Measurements from ENCODE around the gene DRG2. TPM values are rescaled to one million over a fixed set of nuclear protein-coding genes. Genes with fewer than 3 reads are reported as not detected.
A peak's percentile ranks its signal among the peaks of the same experiment; 100 is the strongest.

The DRG2 gene
- total RNA-seq, 1 donor from 2014 or later, result 31.3 TPM

DNA sequence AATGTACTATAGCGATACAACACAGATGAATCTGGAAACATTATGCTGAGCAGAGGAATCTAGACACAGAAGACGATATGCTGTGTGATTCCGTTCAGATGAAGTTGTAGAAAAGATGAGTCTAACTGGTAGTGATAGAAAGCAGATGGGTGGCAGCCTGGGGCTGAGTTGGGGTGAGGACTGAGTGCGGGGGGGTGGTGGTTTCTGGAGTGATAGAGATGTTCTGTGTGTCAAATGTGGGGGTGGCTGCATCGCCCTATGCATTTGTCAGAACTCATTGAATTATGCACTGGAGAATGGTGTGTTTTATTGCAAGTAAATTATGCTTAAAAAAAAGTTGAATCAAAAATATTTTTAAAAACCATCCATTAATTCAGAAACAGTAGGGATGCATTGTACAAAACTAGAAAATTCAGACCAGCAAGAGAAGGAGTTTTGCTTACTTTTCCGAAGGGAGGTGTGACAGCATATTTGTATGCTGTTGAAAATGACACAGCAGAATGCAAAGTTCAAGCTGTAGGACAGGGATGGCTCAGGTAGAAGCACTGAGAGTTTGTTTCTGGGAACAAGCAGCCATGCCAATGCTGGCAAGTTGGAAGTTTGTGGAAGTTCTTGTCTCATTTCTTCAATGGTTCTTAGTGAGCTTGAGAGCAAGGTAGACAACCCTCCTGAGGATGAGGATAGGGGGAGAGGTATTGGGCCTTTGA is 13.0 kb upstream of the DRG2 start:
- DNase-seq (ENCODE audit: low read depth in 2 of 2), result no peak

DNA sequence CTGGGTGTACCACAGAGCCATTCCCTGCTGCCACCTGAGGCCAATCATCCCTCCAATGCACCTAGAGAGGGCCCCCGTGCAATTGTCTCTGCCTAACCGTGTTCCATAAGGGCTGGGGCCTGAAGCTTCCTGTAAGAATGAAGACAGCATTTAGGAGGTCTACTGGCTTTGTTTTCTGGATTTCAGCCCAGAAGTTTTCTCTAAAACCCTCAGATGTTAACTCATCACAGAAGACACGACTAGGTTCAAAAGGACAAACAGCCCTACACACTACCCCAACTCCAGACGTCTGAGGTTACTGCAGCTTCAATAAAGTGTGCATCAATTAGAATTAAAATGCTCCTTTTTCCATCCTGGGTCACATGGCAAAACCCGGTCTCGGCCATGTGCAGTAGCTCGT is 10.8 kb upstream of the DRG2 start:
- DNase-seq (ENCODE audit: low read depth in 2 of 2), result no peak

DNA sequence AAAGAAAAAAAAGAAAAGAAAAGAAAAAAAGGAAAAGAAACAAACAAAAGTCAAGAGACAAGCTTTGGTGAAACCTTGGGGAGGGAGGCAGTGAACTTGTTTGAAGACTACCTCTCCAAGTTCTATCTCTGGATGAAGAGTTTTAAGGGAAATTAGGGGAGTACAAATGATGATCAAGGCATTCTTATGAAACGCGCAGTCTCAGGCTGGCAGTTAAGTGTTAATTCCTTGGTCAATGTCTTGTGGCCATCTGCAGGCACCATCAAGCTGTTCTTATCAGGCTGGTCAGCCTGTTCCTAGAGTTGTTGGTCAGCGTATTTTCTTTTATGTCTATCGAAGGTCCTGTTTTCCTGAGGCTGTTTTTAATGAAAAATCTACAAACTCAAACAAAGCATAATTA is 8.2 kb upstream of the DRG2 start:
- no peak for DNase-seq (ENCODE audit: low read depth in 2 of 2)

DNA sequence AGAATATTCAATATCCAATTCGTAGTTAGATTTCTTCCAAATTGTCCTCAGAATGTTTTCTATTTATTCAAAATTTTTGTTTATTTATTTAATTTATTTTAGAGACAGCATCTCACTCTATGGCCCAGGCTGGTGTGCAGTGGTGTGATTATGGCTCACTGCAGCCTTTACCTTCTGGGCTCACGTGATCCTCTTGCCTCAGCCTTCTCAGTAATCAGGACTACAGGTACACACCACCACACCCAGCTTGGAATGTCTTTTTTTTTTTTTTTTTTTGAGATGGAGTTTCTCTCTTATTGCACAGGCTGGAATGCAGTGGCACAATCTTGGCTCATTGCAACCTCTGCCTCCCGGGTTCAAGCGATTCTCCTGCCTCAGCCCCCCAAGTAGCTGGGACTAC is 3.5 kb upstream of the DRG2 start:
- DNase-seq (ENCODE audit: low read depth in 2 of 2), result no peak

DNA sequence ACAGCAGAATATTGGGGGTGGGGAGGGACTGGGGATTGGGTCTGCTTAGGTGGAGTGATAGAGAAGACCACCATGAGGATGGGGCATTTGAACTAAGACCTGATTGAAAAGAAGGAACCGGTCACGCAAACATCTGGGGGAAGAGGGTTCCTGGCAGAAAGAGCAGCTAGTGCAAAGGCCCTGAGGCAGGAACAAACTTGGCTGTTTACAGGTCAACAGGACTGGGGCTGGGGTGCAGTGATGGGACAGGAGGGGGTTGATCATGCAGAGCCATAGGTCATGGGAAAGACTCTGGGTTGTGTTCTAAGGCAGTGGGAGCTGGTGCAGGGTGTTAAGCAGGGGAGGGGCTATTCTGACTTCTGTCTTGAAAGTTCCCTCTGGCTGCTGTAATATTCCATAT is 1.9 kb downstream of the DRG2 start:
- no peak for DNase-seq (ENCODE audit: low read depth in 2 of 2)

DNA sequence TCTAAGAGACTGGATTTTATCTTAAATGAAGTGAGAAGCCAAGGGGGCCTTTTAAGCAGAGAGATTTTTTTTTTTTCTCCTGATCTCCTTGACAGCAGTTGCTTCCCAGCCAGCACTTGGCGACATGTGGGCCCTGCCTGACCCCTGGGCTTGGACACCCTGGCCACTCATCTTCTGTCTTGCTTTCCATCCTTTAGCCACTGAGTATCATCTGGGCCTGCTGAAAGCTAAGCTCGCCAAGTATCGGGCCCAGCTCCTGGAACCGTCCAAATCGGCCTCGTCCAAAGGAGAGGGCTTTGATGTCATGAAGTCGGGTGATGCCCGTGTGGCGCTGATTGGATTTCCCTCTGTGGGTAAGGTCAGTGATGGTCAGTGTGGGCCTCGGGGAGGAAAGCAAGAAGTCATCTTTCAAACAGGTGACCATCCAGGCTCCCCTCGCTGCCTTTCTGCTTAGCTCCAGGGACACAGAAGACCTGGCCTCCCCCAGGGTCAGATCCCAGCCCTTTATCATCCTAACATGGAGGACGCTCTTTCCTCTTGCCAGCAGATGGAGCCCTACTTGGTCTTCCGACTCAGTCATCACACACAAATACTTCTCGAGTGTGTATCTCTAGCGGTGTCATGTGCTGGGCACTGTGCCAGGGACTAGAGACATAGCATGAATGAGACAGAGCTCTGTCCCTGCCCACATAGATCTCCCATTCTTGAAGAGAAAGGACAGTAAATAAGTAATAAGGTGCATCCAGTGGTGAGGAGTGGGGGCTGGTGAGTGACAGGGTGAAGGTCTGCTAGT is 6.1 kb downstream of the DRG2 start:
- DNase-seq (ENCODE audit: low read depth in 2 of 2), result peak; percentile 69 to 86

DNA sequence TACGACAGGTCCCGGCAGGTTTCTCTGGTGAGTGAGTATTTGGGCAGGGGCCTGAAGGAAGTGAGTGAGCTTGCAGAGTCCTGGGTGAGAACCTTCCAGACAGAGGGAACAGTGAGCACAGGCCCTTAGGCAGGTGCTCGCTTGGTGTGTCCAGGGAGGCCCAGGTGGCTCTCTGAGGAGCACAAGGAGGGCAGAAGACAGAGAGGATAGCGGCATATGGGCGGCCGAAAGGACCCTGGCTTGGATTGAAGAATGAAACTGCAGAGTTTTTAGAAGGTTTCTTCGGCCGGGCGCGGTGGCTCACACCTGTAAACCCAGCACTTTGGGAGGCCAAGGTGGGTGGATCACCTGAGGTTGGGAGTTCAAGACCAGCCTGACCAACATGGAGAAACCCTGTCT is 6.7 kb downstream of the DRG2 start:
- DNase-seq (ENCODE audit: low read depth in 2 of 2), result no peak

DNA sequence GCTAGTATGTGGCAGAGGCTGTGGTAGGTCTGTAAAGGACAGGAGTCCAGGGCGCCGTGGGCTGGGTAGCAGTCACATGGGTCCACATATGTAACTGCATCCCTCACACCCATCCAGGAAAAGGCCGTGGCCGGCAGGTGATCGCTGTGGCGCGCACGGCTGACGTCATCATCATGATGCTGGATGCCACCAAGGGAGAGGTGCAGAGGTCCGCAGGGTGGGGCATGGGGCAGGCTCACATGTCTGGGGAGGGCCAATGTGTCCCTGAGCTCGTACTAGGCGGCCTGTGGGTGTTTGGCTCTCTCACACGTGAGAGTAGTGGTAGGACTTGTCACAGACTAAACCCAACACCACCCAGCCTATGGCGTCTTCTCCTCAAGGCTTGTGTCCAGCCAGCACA is 11.8 kb downstream of the DRG2 start:
- DNase-seq (ENCODE audit: low read depth in 2 of 2), result no peak

DNA sequence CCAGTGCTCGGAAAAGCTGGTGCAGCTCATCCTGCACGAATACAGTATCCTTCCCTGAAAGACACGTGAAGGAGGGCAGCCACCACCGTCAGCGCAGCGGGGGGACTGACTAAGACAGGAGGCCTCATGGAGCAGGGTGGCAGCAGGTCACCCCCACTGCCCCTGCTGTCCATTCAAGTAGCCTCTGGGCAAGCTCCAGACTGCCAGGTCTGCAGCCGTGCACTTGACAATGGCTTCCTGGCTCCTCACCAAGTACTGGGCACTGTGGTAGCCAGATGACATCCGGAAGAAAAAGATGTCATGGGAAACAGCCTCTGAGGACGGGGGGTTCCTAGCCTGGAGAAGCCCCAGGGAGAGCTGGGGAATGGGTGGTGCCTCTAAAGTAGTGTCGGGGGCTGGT is 12.9 kb downstream of the DRG2 start:
- no peak for DNase-seq (ENCODE audit: low read depth in 2 of 2)

DNA sequence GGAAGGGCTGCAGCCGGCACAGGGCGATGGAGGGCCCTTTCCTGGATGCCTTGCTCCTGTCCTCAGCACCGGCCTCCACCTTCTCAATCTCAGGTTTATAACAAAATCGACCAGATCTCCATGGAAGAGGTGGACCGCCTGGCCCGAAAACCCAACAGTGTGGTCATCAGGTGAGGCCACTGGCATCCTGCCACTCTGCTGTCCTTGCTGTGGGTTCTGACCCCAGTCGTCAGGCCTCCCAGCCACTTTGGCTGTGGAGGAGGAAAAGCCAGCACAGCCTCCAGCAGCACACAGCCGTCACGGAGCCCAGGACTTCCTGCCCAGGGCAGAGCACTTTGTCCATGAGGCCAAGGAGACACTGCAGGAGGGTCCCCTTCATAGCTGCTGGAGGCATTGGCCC is 14.1 kb downstream of the DRG2 start:
- DNase-seq (ENCODE audit: low read depth in 2 of 2), result no peak

DNA sequence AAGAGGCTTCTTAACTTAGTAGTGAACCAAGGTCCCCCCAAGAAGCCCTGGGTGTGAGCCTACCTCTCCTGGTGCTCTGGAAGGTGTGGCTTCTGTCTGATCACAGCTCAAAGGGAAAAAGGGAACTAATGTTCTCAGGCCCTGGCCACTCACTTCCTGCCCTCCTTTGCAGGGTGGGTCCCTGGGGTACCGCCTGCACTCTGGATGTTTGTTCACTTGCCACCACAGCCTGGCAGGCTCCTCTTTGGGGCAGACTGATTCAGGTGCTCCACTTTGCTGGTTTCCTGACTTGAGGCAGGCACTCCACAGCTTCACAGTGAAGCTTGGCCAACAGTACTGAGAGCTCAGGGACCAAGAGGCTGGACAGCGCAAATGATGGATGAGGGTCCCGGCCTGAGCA is 14.9 kb downstream of the DRG2 start:
- no peak for DNase-seq (ENCODE audit: low read depth in 2 of 2)

DNA sequence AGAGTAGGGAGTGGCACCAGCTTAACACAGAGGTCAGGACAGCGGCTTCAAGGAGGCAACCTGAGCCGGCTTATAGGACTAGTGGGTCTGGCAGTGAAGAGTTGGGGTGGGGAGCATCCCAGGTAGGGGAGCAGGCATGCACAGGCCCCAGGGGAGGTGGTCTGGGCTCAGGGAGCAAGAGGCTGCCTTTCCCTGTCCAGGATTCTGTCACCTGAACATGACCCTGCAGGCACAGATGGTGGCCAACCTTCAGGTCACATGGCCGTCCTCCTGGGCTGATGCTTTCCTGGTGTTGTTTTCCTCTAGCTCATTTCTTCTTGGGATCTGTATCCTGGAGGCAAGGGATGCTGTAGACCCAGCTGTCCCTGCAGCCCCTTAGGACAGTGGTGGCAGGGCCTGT is 17.3 kb downstream of the DRG2 start:
- DNase-seq (ENCODE audit: low read depth in 2 of 2), result no peak

DNA sequence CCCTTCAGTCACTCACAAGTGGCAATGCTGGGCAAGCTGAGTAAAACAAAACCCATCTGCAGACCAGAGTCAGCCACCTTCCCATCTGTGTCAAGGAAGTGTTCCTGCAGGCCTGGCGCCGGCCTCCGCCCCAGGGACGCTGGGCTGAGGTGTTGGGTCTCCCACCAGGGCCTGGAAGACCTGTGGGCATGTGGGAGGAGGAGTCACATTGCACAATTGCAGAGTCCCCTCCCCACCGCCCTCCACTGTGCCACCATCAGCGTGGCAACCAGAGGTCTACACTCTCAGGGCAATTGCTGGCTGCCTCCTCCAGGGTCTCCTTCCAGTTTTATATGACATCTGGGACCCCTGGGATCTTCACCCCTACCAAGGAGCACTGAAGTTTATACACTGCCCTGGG is 17.8 kb downstream of the DRG2 start:
- no peak for DNase-seq (ENCODE audit: low read depth in 2 of 2)

DNA sequence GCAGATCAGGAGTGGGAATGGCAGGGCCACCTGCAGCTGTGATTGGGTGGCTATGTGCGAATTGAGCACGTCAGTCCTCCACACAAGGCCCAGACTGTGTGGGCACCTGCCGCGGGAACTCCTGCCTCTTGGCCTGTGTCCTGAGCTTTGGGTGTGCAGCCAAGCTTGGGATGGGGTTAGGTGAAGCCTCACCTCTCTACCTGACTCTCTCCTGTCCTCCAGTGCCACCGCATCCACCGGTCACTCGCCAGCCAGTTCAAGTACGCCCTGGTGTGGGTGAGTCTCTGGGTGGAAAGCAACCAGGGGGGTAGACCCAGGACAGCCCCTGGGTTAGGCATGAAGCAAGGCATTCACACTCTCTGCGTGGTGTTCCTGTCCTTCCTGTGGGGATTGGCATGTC is 18.5 kb downstream of the DRG2 start:
- no peak for DNase-seq (ENCODE audit: low read depth in 2 of 2)

DNA sequence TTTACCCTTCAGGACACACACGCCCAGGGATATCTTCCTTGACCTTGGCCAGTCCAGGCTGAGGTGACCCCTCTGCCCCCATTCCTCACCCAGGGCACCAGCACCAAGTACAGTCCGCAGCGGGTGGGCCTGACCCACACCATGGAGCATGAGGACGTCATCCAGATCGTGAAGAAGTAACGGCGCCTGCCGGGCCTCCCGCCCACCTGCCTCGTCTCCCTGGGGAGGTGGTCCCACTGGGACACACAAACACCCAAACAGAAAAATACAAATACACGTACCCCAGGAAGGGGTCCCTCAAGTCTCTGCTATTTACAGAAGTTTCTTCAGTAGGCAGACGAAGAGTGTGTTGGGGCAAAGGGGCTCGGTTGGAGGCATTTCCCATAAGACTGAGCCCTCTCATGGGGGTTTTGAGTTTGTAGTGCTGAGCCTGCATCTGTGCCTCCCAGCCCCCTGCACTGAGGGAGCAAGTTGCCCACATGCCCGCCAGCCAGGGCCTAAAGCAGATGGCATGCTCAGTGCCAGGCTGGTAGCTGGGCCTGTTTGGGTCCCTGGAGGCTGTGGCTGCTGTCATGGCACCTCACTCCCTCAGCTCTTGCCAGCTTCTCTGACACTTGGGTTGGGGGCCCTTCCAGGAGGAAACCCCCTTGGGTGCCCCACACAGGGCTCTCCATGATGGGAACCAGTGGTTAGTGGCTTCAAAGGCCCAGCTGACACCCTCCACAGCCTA is 19.5 kb downstream of the DRG2 start:
- no peak for DNase-seq (ENCODE audit: low read depth in 2 of 2)

DNA sequence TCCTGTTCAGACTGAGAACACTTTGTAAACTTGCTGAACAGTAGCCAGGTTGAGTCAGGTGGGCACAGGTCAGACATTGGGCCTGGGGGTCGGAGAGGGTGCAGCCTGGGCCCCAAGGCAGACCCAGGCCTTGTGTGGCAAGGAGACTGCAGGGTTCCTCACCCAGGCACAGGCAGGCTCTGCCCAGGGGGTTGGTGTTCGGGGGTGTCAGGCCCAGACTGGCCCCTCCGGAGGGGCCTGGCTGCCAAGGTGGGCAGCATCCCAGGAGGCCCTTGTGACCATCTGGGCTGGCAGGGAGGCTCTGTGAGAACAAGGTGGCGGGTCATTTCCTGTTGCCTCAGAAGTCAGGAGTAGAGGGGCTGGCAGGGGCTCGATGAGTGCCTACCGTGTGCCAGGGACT is 20.2 kb downstream of the DRG2 start:
- DNase-seq (ENCODE audit: low read depth in 2 of 2), result no peak

DNA sequence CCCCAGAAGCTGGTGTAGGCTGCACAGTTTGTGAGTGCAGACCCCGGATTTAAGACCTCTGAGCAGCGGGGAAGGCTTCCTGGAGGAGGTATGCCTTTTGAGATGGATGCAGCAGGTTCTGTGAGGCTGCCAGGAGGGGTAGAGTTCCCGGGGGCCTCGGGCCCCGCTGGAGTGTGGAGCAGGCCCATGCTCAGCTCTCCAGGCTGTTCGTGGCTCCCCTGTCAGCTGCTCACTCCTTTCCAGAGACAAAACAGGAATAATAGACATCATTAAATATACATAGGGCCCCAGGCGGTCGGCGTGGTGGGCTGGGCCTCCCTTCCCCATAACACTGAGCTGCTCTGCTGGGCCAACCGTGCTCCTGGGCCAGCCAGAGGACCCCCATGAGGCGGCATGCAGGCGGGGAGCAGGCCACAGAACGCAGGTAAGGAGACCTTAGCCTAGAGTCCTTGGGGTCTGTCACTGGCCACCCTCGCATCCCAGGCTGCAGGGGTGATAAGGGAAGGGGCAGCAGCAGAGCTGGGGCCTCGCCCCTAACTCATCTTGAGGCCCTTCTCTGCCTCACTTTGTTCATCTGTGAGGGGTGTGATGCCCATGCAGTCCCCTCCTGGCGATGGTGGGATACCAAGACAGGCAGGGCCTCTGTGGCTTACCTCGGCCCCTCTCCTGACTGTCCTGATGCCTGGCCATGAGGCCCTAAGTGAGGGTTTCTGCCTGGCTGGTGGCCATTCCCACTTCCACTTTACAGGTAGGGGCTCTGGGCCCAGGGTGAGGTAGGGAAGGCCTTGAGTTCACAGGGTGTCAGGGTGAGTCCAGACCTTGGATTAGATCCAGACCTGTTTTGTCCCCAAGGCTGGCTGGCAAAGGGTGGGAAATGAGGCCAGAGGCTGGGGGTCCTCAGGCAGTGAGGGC is 20.9 kb downstream of the DRG2 start, which contains the start of gene MYO15A:
Gene MYO15A (plus strand): TSS at position 356 of the 912 bp plus-strand sequence. CDS start 10,045 bp downstream, outside the sequence.
- no peak for DNase-seq (ENCODE audit: low read depth in 2 of 2)

DNA sequence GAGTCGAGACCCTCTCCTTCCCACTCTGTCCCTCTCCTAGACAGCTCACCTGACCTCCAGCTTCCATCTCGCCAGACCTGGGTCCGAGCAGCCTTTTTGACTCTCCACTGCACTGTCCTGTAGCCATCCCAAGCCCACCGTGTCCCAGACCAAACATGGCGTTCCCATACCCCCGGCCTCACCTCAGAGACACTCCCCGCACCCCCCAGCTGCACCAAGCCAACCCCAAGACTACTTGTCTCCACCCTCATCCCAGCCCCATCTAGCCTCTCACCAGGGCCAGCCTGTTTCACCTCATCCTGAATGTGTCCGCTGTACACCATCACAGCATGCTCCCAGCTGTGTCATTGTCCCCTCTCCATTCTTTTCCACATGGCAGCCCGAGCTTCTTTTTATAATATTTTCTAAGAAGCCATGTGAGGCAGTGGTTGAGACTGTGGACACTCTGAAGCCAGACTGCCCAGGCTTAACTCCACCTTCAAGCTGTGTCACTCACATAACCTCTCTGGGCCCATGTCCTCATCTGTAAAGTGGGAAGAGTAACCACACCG is 22.3 kb downstream of the DRG2 start:
- DNase-seq (ENCODE audit: low read depth in 2 of 2), result no peak

DNA sequence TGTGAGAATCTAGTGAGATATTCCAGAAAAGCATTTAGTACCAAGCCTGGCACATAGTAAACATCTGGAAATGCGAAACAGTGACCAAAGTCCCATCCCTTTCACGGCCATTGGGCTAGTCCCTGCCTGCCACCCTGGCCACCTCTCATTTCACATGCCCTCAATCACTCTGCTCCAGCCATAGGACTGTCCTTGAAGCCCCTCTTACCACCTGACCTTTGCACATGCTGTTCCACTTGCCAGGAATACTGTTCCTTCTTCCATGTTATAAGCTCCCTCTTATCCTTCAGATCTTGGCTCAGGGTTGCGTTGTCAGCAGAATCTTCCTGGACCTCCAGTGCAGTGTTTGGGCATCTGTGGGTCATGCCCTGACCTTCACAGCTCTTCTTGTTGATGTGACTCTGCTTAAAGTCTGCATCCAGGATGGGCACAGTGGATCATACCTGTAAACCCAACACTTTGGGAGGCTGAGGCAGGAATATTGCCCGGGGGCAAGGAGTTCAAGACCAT is 22.9 kb downstream of the DRG2 start:
- no peak for DNase-seq (ENCODE audit: low read depth in 2 of 2)

DNA sequence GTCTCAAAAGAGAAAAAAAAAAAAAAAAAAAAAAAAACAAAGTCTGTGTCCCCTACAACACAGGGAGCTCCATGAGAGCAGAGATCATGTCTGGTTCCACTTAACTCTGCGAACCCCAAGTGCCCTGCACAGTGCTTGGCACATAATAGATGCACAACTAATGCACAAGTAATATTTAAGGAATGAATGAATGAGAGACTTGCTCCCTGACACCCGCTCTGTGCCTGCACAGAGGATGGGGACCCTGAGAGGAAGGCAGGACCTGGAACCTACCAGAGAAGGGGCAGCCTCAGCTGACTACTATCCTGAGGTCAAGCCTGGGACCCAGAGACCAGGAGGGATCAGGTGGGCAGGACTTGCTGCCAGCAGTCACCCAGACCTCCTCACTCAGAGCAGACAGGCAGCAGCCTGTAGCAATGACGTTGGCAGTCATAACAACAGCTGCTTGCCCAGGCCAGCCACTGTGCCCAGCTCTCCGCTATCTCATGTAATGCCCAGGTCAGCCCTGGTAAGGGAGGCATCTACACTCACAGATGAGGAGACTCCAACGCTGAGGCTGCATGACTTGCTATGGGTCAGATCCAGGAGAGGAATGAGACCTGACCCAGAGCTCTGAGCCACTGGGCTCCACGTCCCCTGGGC is 23.7 kb downstream of the DRG2 start:
- no peak for DNase-seq (ENCODE audit: low read depth in 2 of 2)
